HUDEP-2 (cell line): ENCODE data around the gene MAN2C1.

Experiments used
- DNase-seq, 76 experiments: peaks; one replicate each; lab custom pipeline; 2025; ENCODE audit not compliant: unreplicated experiment in 76 of 76; lab: John Stamatoyannopoulos, UW

The MAN2C1 gene

GRCh38 chr15:75313116-75313845, 55.1 kb downstream of the MAN2C1 start:
- DNase-seq, result no peak

GRCh38 chr15:75312548-75312947, 55.9 kb downstream of the MAN2C1 start:
- DNase-seq, result peak in 1 of 76 experiments; percentile 5

GRCh38 chr15:75309711-75310110, 58.7 kb downstream of the MAN2C1 start:
- DNase-seq, result no peak

- DNase-seq, result peak in 39 of 76 experiments; percentile 1 to 44 (median 16)
These were observed 60.5 kb downstream of the MAN2C1 start for GRCh38 chr15:75307778-75308390.

- DNase-seq, result no peak
These were observed 62.2 kb downstream of the MAN2C1 start for GRCh38 chr15:75306188-75306587.
